ENCODE results near the gene EXOSC10. TPM values are rescaled to one million over a fixed set of nuclear protein-coding genes. Genes with fewer than 3 reads are reported as not detected.
"Not testable (repeated sequence)": the region's sequence is repeated elsewhere in the genome, so short reads cannot be mapped to it uniquely, and the experiment has no call there.

The EXOSC10 gene
- polyA plus RNA-seq, 12 donors = 46.7 to 107 (median 64.8) TPM; not detected in 1

GRCh38 chr1:11045428-11046269 is 54.0 kb downstream of the EXOSC10 start:
- no peak for DNase-seq

- no peak for DNase-seq
These were observed 54.7 kb downstream of the EXOSC10 start for GRCh38 chr1:11044849-11045427.

GRCh38 chr1:11044086-11044848 is 55.4 kb downstream of the EXOSC10 start:
- no peak for DNase-seq

GRCh38 chr1:11042995-11043874 is 56.4 kb downstream of the EXOSC10 start:
- no peak for DNase-seq

GRCh38 chr1:11042065-11042464 is 57.6 kb downstream of the EXOSC10 start:
- DNase-seq = no peak

GRCh38 chr1:11041048-11041447 is 58.6 kb downstream of the EXOSC10 start:
- no peak for DNase-seq

- not testable (repeated sequence) for DNase-seq
These were observed 59.6 kb downstream of the EXOSC10 start for GRCh38 chr1:11040105-11040429.

- no peak for DNase-seq
These were observed 60.1 kb downstream of the EXOSC10 start for GRCh38 chr1:11039351-11040104.

- peak; percentile 91 for DNase-seq
These were observed 61.9 kb downstream of the EXOSC10 start for GRCh38 chr1:11037740-11038182.

- DNase-seq = not testable (repeated sequence)
These were observed 62.5 kb downstream of the EXOSC10 start for GRCh38 chr1:11037019-11037739.

- DNase-seq = no peak
These were observed 67.9 kb downstream of the EXOSC10 start for GRCh38 chr1:11031624-11032262.

GRCh38 chr1:11030865-11031264 is 68.8 kb downstream of the EXOSC10 start:
- DNase-seq = no peak

GRCh38 chr1:11028018-11028417 is 71.7 kb downstream of the EXOSC10 start:
- DNase-seq = no peak

- DNase-seq = no peak
These were observed 72.4 kb downstream of the EXOSC10 start for GRCh38 chr1:11027316-11027715.

GRCh38 chr1:11026903-11027302 is 72.8 kb downstream of the EXOSC10 start:
- DNase-seq = no peak

GRCh38 chr1:11026052-11026451 is 73.6 kb downstream of the EXOSC10 start:
- DNase-seq = no peak

- DNase-seq = no peak
These were observed 74.1 kb downstream of the EXOSC10 start for GRCh38 chr1:11025618-11026017.

GRCh38 chr1:11024874-11025203 is 74.8 kb downstream of the EXOSC10 start:
- DNase-seq = no peak

GRCh38 chr1:11024154-11024873 is 75.4 kb downstream of the EXOSC10 start:
- DNase-seq = no peak
